ENCODE measurements around the gene TMPRSS6. TPM values are rescaled to one million over a fixed set of nuclear protein-coding genes. Genes with fewer than 3 reads are reported as not detected.

Gene TMPRSS6
- total RNA-seq, 2 experiments from 2014 or later = 11.3 to 12.4 TPM

DNA sequence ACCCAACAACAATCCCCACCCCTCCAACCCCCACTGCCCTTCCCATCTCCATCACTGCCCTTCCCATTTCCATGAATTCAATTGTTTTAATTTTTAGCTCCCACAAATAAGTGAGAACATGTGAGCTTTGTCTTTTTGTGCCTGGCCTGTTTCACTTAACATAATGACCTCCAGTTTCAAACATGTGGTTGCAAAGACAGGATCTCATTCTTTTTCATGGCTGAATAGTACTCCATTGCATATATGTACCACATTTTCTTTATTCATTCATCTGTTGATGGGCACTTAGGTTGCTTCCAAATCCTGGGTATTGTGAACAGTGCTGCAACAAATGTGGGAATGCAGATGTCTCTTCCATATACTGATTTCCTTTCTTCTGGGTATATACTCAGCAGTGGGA lies 41.2 kb upstream of the TMPRSS6 start:
- CTCF ChIA-PET = interaction anchor here (0.6 to 8.0 kb wide), 8 partner anchors 13 to 108 kb away, joined by 3 to 119 read pairs (median 8); no protein-coding TSS in a partner anchor
- POLR2A ChIA-PET = interaction anchor here (1.3 to 15.9 kb wide), 7 partner anchors 13 to 92 kb away, joined by 4 to 321 read pairs (median 23); partner anchors contain the start of gene RAC2
- H3K27me3 Mint-ChIP-seq = no peaks in the 10 kb centered on the region
- no peak for DNase-seq
- TF ChIP-seq, protein P1, sequence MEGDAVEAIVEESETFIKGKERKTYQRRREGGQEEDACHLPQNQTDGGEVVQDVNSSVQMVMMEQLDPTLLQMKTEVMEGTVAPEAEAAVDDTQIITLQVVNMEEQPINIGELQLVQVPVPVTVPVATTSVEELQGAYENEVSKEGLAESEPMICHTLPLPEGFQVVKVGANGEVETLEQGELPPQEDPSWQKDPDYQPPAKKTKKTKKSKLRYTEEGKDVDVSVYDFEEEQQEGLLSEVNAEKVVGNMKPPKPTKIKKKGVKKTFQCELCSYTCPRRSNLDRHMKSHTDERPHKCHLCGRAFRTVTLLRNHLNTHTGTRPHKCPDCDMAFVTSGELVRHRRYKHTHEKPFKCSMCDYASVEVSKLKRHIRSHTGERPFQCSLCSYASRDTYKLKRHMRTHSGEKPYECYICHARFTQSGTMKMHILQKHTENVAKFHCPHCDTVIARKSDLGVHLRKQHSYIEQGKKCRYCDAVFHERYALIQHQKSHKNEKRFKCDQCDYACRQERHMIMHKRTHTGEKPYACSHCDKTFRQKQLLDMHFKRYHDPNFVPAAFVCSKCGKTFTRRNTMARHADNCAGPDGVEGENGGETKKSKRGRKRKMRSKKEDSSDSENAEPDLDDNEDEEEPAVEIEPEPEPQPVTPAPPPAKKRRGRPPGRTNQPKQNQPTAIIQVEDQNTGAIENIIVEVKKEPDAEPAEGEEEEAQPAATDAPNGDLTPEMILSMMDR (IDR thresholded peaks at IDR 0.05) = no peak
- H3K27ac Mint-ChIP-seq = peak overlapping the region; percentile 93
- H3K4me3 Mint-ChIP-seq = peak overlapping the region; percentile 87
- H3K4me1 Mint-ChIP-seq (ENCODE audit: low read depth) = peaks cover 59% of the 10 kb centered on the region
- H3K9me3 Mint-ChIP-seq = peaks cover 16% of the 10 kb centered on the region
- H3K36me3 Mint-ChIP-seq (ENCODE audit: low read depth) = peaks cover 54% of the 10 kb centered on the region
- ATAC-seq = no peak
- intact Hi-C loops (cut with micrococcal nuclease) = no loop called here

DNA sequence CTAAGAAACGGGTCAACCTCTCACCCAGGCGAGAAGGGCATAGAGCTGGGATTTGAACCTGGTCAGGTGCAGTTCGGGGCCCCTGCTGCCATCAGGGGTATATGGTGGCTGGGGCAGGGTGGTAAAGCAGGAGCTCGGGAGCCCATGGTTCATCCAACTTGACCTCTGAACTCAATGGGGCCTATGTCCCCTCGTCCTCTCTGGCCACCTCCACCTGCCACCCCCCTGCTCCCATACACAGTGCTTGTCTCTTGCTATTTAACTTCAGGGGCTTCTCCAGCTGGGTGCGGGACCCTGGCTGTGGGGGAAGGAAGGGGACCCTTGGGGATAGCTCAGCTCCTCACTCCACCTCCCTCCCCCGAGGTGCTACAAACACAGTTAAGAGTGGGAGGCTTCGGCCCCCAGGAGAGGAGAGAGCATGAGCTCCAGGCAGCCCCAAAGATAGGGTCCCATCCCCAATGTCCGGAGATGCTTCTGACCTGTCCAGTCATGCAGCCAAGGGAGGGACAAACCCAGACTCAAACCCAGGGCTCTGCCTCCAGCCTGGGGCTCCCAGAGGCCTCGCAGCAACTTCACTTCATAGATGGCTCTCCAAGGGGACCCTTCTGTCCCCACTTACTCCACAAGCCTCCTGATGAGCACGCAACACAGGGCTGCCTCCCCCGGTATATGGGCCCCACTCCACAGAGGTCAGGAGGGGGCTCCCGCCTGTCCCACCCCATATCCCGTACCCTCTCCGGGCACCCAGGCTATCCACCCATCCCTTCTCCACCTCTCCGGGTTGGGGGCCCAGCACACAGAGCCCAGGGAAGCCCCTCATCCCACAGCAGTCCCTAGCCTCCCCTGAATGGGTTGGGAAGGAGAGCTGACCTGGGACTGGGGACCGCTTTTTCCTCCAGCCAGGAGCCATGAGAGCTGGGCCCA lies 39.5 kb upstream of the TMPRSS6 start:
- ChIA-PET CTCF (interaction anchor here (0.8 to 8.0 kb wide), 15 partner anchors 15 to 443 kb away, joined by 3 to 119 read pairs (median 3); no protein-coding TSS in a partner anchor), POLR2A (interaction anchor here (0.7 to 15.9 kb wide), 25 partner anchors 9 to 96 kb away, joined by 3 to 321 read pairs (median 7); partner anchors contain the start of gene RAC2)
- H3K36me3 Mint-ChIP-seq (ENCODE audit: low read depth) = peaks cover 68% of the 10 kb centered on the region
- TF ChIP-seq, protein P1 (IDR thresholded peaks at IDR 0.05) = no peak
- ATAC-seq (no peak), DNase-seq (no peak)
- peak overlapping the region; percentile 93 for H3K27ac Mint-ChIP-seq
- intact Hi-C loops (cut with micrococcal nuclease) = loop anchor here (2.0 to 10.0 kb wide), 2 partner anchors 26 to 46 kb away; no protein-coding TSS in a partner anchor
- peaks cover 12% of the 10 kb centered on the region for H3K9me3 Mint-ChIP-seq
- H3K4me3 Mint-ChIP-seq = peak overlapping the region; percentile 87
- peaks cover 60% of the 10 kb centered on the region for H3K4me1 Mint-ChIP-seq (ENCODE audit: low read depth)
- no peaks in the 10 kb centered on the region for H3K27me3 Mint-ChIP-seq

DNA sequence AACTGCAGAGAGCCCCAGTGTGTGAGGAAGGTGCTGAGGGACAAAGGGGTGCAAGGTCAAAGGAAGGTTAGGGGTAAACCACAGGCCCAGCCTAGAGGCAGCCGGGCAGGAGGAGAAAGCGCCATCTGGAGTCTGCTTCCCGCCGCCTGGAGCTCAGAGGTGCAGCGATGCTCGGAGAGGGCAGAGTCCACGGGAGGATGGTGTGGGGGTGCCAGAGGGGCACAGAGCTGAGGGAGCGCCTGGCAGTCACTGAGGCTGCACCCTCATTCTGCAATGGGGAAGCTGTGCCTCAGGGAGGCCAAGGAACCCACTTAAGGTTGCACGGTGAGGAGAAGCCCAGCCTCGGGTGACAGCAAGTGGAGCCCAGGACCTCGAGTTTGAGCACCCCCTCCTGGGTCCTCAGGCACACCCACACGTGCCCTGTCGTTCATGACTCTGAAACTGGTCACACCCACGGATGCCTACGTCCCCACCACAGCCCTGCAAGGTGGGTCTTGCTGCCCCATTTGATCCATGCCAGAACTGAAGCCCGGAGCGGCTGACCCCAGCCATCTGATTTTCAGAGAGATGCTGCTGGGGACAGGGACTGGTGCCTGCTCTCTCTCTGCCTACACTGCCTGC lies 38.6 kb upstream of the TMPRSS6 start:
- peaks cover 77% of the 10 kb centered on the region for H3K36me3 Mint-ChIP-seq (ENCODE audit: low read depth)
- intact Hi-C loops (cut with micrococcal nuclease) = loop anchor here (2.0 to 10.0 kb wide), 2 partner anchors 25 to 47 kb away; no protein-coding TSS in a partner anchor
- no peaks in the 10 kb centered on the region for H3K27me3 Mint-ChIP-seq
- DNase-seq = peak; percentile 50
- TF ChIP-seq, protein P1 (IDR thresholded peaks at IDR 0.05) = no peak
- CTCF ChIA-PET = interaction anchor here (0.7 to 8.0 kb wide), 11 partner anchors 16 to 444 kb away, joined by 3 to 119 read pairs (median 3); no protein-coding TSS in a partner anchor
- H3K9me3 Mint-ChIP-seq = peaks cover 12% of the 10 kb centered on the region
- ATAC-seq = no peak
- POLR2A ChIA-PET = interaction anchor here (0.7 to 15.9 kb wide), 16 partner anchors 9 to 95 kb away, joined by 3 to 321 read pairs (median 8); partner anchors contain the start of gene RAC2
- peaks cover 65% of the 10 kb centered on the region for H3K4me1 Mint-ChIP-seq (ENCODE audit: low read depth)
- H3K4me3 Mint-ChIP-seq = peak overlapping the region; percentile 87
- H3K27ac Mint-ChIP-seq = peak overlapping the region; percentile 93

DNA sequence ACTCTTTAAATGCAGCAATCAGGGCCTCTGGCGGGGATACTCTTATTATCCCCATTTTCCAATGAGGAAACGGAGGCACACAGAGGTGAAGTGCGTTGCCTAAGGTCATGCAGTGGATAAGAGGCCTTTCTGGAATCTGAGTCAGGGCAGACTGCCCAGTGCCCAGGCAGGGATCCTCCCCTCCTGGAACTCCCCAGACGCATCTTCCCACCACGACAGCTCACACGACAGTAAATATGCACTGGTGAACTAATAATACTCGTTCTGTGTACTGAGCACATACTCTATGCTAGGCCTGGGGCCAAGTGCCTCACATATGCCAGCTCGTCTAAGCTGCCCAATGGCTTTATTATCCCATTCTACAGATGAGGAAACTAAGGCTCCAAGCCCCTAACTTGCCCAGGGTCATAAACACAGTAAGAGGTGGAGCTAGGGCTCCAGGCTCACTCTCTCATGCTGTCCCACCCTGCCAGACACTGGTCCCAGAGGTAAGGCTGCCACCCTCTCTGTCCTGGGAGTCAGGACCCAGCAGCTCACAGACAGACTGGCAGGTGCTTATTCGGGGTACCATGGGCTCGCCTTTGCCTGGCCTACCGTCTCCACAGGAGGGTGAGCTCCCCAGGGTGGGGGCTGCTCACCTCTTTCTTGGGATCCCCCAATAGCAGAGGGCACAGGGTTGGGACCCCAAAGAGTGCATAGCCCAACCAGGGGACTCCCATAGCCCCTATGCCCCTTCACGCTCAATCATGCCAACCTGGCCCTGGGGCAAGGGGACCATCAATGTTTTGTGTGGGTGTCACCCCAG lies 37.9 kb upstream of the TMPRSS6 start:
- intact Hi-C loops (cut with micrococcal nuclease) = loop anchor here (10.0 kb wide), 1 partner anchor 47 kb away; no protein-coding TSS in a partner anchor
- TF ChIP-seq, protein P1 (IDR thresholded peaks at IDR 0.05) = no peak
- Mint-ChIP-seq H3K27me3 (no peaks in the 10 kb centered on the region), H3K4me1 (ENCODE audit: low read depth) (peaks cover 72% of the 10 kb centered on the region), H3K4me3 (peak overlapping the region; percentile 87), H3K9me3 (peaks cover 12% of the 10 kb centered on the region), H3K36me3 (ENCODE audit: low read depth) (peaks cover 84% of the 10 kb centered on the region), H3K27ac (peak overlapping the region; percentile 93)
- ChIA-PET POLR2A (interaction anchor here (0.5 to 15.9 kb wide), 11 partner anchors 8 to 136 kb away, joined by 3 to 321 read pairs (median 9); partner anchors contain the start of gene RAC2), CTCF (interaction anchor here (0.7 to 8.0 kb wide), 8 partner anchors 15 to 170 kb away, joined by 3 to 119 read pairs (median 8); no protein-coding TSS in a partner anchor)
- ATAC-seq (no peak), DNase-seq (no peak)
